ENCODE measurements around the gene HCCS.

Gene HCCS

GRCh38 chrX:11124112-11124511 is 13.0 kb downstream of the HCCS start:
- no peak for DNase-seq

DNA sequence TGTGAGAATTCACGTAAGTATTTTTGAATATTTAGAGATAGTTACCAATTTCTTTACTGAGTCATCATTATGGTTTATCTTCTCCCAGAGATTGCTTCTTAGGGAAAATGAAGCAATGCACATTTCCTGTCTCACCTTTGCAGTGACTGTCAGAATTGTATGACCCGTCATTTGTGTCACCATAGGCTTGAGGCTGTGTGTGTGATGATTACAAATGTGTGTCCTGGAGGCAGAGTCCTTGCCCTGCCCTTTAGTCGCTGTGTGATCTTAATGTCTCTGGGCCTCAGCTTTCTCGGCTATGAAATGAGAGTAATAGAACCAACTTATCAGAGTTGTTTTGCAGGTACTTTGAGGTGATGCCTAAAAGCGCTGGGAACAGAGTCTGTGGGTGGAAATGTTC is 13.9 kb downstream of the HCCS start:
- DNase-seq, result no peak

- DNase-seq, result no peak
These were observed 18.5 kb downstream of the HCCS start for GRCh38 chrX:11129534-11130105.

DNA sequence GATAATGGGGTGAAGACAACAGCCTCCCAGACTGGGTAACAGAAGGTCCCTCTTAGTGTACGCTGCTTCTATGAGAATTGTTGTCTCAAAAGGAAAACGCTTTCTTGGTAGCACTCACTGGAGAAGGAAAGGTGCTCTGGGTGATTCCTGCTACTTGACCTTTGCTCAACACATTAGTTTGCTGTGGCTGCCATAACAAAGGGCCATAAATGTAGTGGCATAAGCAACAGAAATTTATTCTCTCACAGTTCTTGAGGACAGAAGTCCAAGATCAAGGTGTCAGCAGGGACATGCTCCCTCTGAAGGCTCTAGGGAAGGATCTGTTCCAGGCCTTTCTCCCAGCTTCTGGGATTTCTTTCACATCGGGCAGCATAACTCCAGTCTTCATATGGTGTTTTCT is 19.0 kb downstream of the HCCS start:
- no peak for DNase-seq

GRCh38 chrX:11131146-11131545 is 20.0 kb downstream of the HCCS start:
- DNase-seq, result no peak

- no peak for DNase-seq
These were observed 24.5 kb downstream of the HCCS start for GRCh38 chrX:11135564-11136185.

- DNase-seq, result peak; percentile 1
These were observed 26.5 kb downstream of the HCCS start for GRCh38 chrX:11137543-11138139.

- no peak for DNase-seq
These were observed 27.6 kb downstream of the HCCS start for GRCh38 chrX:11138498-11139390.

DNA sequence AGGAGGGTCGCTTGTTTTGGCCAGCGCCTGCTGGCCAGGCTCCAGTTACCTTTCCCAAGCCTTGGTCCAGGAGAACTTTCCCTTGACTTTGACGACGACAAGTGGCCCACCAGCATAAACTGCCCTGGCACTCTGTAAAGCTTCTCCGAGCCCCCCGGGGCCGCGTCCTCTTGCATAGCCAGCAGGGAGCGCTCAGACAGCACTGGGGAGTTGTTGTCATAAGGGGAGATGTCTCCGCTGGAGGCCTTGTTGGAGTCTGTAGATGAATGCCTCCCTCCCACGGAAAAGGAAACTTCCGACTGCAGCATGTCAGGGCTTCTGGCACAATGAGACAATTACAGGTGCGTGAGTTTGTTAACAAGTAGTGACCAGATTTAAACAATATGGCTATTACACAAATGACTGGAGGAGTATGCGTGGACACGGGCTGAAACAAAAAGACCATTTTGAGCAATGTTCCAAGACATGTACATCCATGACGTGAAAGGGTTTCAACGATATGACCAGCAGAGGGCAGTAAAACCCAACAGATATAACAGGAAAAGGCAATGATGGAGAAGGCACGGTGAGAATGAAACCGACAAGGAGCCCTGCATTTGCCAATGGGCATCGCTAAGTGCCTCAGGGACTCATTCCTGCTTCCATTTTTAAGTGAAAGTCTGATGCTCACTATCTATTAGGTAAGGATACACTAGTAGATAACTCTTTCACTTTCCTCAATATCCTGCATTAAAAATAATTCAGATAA is 33.0 kb downstream of the HCCS start:
- peak; percentile 62 for DNase-seq

- DNase-seq, result no peak
These were observed 35.3 kb downstream of the HCCS start for GRCh38 chrX:11146411-11146810.

DNA sequence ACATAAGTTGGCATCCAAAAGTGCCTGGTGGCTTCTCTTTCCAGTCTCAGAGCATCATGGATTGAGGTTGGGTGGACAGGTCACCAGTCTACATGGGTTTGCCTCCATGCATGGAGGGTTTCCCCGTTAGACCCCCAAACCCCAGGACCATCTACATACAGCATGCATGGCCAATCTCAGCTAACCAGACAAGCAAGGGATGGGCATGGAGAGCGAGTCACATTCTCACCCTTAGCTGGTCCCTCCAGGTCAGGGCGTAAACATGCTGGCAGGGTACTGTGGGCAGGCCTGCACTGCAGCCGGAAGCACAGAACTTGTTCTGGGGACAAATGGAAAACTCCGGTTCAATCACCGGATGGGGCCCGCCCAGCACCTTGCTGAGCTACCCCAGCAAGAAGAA is 37.3 kb downstream of the HCCS start:
- no peak for DNase-seq

DNA sequence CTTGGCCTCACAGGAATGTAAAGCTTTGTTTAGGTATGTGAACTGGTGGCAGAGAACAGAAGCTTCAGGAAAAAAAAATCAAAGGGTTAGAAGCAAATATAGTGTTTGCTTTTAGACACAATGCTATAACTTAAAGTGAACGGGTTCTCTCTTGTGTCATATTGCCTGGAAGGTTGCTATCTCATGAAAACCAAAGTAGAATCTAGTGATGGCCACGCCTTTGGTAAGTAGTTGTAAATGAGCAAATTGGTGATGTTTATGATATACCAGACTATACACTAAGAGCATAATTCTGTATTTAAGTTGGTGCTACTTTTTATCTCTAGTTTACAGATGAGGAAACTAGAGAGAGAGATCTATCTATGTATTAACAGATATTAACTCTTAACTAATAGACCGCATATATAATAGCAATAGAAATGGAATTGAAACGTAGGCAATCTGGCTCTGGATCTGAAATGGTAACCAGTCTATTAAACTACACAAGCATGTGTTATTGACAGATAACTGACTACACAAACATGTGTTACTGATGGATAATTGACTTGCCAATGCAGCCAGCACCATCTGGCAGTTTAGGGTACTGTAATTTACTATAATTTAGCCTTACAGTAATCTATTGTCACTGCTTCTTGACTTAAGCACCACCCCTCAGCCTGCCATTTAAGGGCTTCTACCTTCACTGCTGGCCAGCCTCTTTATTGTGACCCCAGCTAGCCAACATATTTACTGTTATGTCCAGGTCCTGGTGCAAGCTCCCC is 40.8 kb downstream of the HCCS start:
- peak; percentile 52 for DNase-seq

- no peak for DNase-seq
These were observed 48.0 kb downstream of the HCCS start for GRCh38 chrX:11159149-11159548.

DNA sequence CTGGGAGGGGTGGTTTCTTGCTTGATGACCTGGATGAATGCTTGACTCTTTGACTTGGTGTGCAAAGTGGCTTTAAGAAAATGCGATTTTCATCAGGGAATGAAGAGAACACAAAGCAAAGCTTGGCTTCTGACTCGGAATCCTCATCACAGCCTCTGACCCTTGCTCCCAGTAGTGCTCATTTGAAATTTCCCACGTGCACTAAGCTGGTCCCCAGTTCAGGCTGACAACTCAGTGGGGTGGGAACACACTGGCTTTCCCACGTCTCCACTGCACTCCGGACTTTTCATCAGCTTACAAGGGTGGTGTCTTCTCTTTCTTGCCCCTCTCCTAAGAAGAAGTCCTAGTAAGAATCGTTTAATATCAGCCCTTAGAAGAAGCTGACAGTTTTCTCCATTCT is 53.3 kb downstream of the HCCS start:
- no peak for DNase-seq

- no peak for DNase-seq
These were observed 60.8 kb downstream of the HCCS start for GRCh38 chrX:11171956-11172355.

- DNase-seq, result no peak
These were observed 61.3 kb downstream of the HCCS start for GRCh38 chrX:11172415-11172814.
